Tibial nerve (tissue), 4 donors: Measurements from ENCODE around the gene NECTIN1. TPM values are rescaled to one million over a fixed set of nuclear protein-coding genes. Genes with fewer than 3 reads are reported as not detected.

Source experiments
- DNase-seq, 2 donors: peaks; one replicate each; pipeline ENCODE4 v3.0.0-alpha.2; 2019; ENCODE audit warnings: low spot score in 2 of 2
- H3K27ac ChIP-seq, 4 donors: fragments of 200-600 bp; sonication (generic) in 3 of 4; one replicate each; pipeline ENCODE4 v1.5.1; 2017 to 2019; ENCODE audit warnings: mild to moderate bottlenecking in 1 of 4
- H3K27me3 ChIP-seq, 2 donors: fragments of 200-600 bp; sonication (generic) in 1 of 2; one replicate each; pipeline versions ENCODE4 v1.5.1 to v1.6.0; 2017 to 2019
- H3K36me3 ChIP-seq, 3 donors: fragments of 200-600 bp; sonication (generic); one replicate each; pipeline ENCODE4 v1.5.1; 2018 to 2019
- H3K4me1 ChIP-seq, 4 donors: fragments of 200-600 bp; sonication (generic) in 3 of 4; one replicate each; pipeline ENCODE4 v1.5.1; 2017 to 2019
- H3K4me3 ChIP-seq, 4 donors: fragments of 200-600 bp; sonication (generic) in 3 of 4; one replicate each; pipeline ENCODE4 v1.5.1; 2017 to 2019; ENCODE audit warnings: mild to moderate bottlenecking in 1 of 4, moderate library complexity in 1 of 4
- H3K9me3 ChIP-seq, 4 donors: fragments of 200-600 bp; sonication (generic) in 3 of 4; one replicate each; pipeline ENCODE4 v1.5.1; 2017 to 2019
- CTCF ChIP-seq, 5 experiments: fragments of 200-600 bp in 3 of 5; fragments of 450-650 bp in 2 of 5; sonication (generic) in 3 of 5; IDR thresholded peaks; one replicate each; pipeline ENCODE4 v1.5.1; 2016 to 2019; ENCODE audit warnings: antibody characterized with exemption in 5 of 5, mild to moderate bottlenecking in 3 of 5, moderate library complexity in 2 of 5
- EP300 ChIP-seq, 2 donors: sonication (generic); formaldehyde crosslinking; IDR thresholded peaks; one replicate each; pipeline ENCODE4 v1.6.1; 2017; ENCODE audit warnings: antibody characterized with exemption in 2 of 2, mild to moderate bottlenecking in 1 of 2
- POLR2A ChIP-seq, 2 donors: fragments of 450-650 bp; IDR thresholded peaks; one replicate each; pipeline ENCODE4 v1.6.1; 2017; ENCODE audit warnings: antibody characterized with exemption in 2 of 2, mild to moderate bottlenecking in 2 of 2, moderate library complexity in 2 of 2
- WGBS, 2 donors: methylation state at CpG; one replicate each; pipeline ENCODE4 v1.1.5; 2018; 5-methylcytosine and 5-hydroxymethylcytosine counted together
- total RNA-seq, 4 donors: library from RNA; depleted of rRNA; stranded (reverse); fragments of >200 nt; gene quantifications; one replicate each; pipeline ENCODE4 v1.1.0, GENCODE V29; 2016

NECTIN1 gene
- total RNA-seq, 4 donors from 2014 or later: 6.0 to 29.1 (median 14.0) TPM

GRCh38 chr11:119659971-119660723, 68.9 kb downstream of the NECTIN1 start:
- Histone ChIP-seq H3K4me1 (no peaks in the 10 kb centered on the region), H3K9me3 (no peaks in the 10 kb centered on the region), H3K27ac (no peak overlapping the region), H3K27me3 (no peaks in the 10 kb centered on the region), H3K36me3 (peaks cover 0 to 25% (median 0%) of the 10 kb centered on the region in 3 donors), H3K4me3 (no peak overlapping the region)
- no peak for TF ChIP-seq POLR2A (IDR thresholded peaks at IDR 0.05)
- no peak for TF ChIP-seq CTCF (IDR thresholded peaks at IDR 0.05)
- TF ChIP-seq EP300 (IDR thresholded peaks at IDR 0.05): no peak
- 54 to 66% methylated on average over 17 of the region's 17 CpGs for WGBS, 2 donors
- DNase-seq: no peak

GRCh38 chr11:119652907-119653659, 75.9 kb downstream of the NECTIN1 start:
- TF ChIP-seq EP300 (IDR thresholded peaks at IDR 0.05) (no peak), POLR2A (IDR thresholded peaks at IDR 0.05) (no peak), CTCF (IDR thresholded peaks at IDR 0.05) (no peak)
- H3K4me3 ChIP-seq: no peak overlapping the region
- DNase-seq: no peak
- 84 to 87% methylated on average over 22 of the region's 22 CpGs for WGBS, 2 donors
- H3K27ac ChIP-seq: no peak overlapping the region
- no peaks in the 10 kb centered on the region for H3K4me1 ChIP-seq
- no peaks in the 10 kb centered on the region for H3K36me3 ChIP-seq
- no peaks in the 10 kb centered on the region for H3K9me3 ChIP-seq
- H3K27me3 ChIP-seq: no peaks in the 10 kb centered on the region

- DNase-seq: no peak
- no peaks in the 10 kb centered on the region for H3K27me3 ChIP-seq
- no peaks in the 10 kb centered on the region for H3K36me3 ChIP-seq
- no peaks in the 10 kb centered on the region for H3K4me1 ChIP-seq
- H3K27ac ChIP-seq: no peak overlapping the region
- H3K9me3 ChIP-seq: no peaks in the 10 kb centered on the region
- no peak overlapping the region for H3K4me3 ChIP-seq
- no peak for TF ChIP-seq CTCF (IDR thresholded peaks at IDR 0.05)
- TF ChIP-seq POLR2A (IDR thresholded peaks at IDR 0.05): no peak
- no peak for TF ChIP-seq EP300 (IDR thresholded peaks at IDR 0.05)
- WGBS, 2 donors: 64 to 75% methylated on average over 12 of the region's 12 CpGs
These were observed 77.0 kb downstream of the NECTIN1 start for GRCh38 chr11:119651802-119652584.

- H3K27ac ChIP-seq: no peak overlapping the region
- no peaks in the 10 kb centered on the region for H3K9me3 ChIP-seq
- H3K4me3 ChIP-seq: no peak overlapping the region
- 71 to 75% methylated on average over 6 of the region's 6 CpGs for WGBS, 2 donors
- H3K36me3 ChIP-seq: no peaks in the 10 kb centered on the region
- H3K27me3 ChIP-seq: no peaks in the 10 kb centered on the region
- H3K4me1 ChIP-seq: no peaks in the 10 kb centered on the region
- TF ChIP-seq POLR2A (IDR thresholded peaks at IDR 0.05) (no peak), EP300 (IDR thresholded peaks at IDR 0.05) (no peak), CTCF (IDR thresholded peaks at IDR 0.05) (no peak)
- no peak for DNase-seq
These were observed 78.7 kb downstream of the NECTIN1 start for GRCh38 chr11:119650251-119650650.
